CD14-positive monocyte (primary cell): ENCODE results near the gene FBXW10B. TPM values are rescaled to one million over a fixed set of nuclear protein-coding genes. Genes with fewer than 3 reads are reported as not detected.

Experiments used
- DNase-seq, 3 donors: peaks; one replicate each; pipeline ENCODE4 v3.0.0-alpha.2; 2011 to 2022
- H2AFZ ChIP-seq: 2 replicates; pipeline ENCODE4 v1.6.0; 2012; ENCODE audit warnings: mild to moderate bottlenecking, low read depth, low read length, inconsistent platforms; ENCODE audit not compliant: insufficient read depth, poor library complexity, severe bottlenecking
- H3K27ac ChIP-seq, 2 donors: 1 replicate in 1 of 2; 2 replicates in 1 of 2; pipeline ENCODE4 v1.5.1; 2012 to 2013; ENCODE audit warnings: low read length in 2 of 2, control low read depth in 1 of 2, inconsistent platforms in 1 of 2, low read depth in 1 of 2, mild to moderate bottlenecking in 1 of 2
- H3K27me3 ChIP-seq, 2 donors: one replicate each; pipeline versions ENCODE4 v1.6.0 to v1.6.1; 2011 to 2013; ENCODE audit warnings: low read length in 2 of 2; ENCODE audit not compliant: control insufficient read depth in 2 of 2, insufficient read depth in 2 of 2
- H3K36me3 ChIP-seq, 2 donors: replicated peaks in 1 of 2; 1 replicate in 1 of 2; 2 replicates in 1 of 2; pipeline versions ENCODE4 v1.5.1 to v1.6.1; 2012 to 2013; ENCODE audit warnings: low read length in 2 of 2, control low read depth in 1 of 2, inconsistent platforms in 1 of 2, mild to moderate bottlenecking in 1 of 2; ENCODE audit not compliant: insufficient read depth in 2 of 2, control insufficient read depth in 1 of 2
- H3K4me1 ChIP-seq, 2 donors: 1 replicate in 1 of 2; 2 replicates in 1 of 2; pipeline versions ENCODE4 v1.5.1 to v1.6.1; 2012 to 2013; ENCODE audit warnings: low read length in 2 of 2, control low read depth in 1 of 2, inconsistent platforms in 1 of 2, mild to moderate bottlenecking in 1 of 2, moderate library complexity in 1 of 2; ENCODE audit not compliant: insufficient read depth in 2 of 2, control insufficient read depth in 1 of 2
- H3K4me2 ChIP-seq: replicated peaks from 2 replicates; pipeline ENCODE3; 2012; ENCODE audit warnings: low read length, moderate library complexity, mild to moderate bottlenecking; ENCODE audit not compliant: poor library complexity, severe bottlenecking; ENCODE audit errors: extremely low read depth
- H3K4me3 ChIP-seq, 3 experiments: fragments of 200-600 bp in 1 of 3; sonication (generic) in 1 of 3; replicated peaks in 1 of 3; 1 replicate in 2 of 3; 2 replicates in 1 of 3; pipeline ENCODE4 v1.5.1; 2011 to 2013; ENCODE audit warnings: low read length in 3 of 3, mild to moderate bottlenecking in 3 of 3, control low read depth in 2 of 3, low read depth in 2 of 3, inconsistent platforms in 1 of 3, moderate library complexity in 1 of 3
- H3K79me2 ChIP-seq: 2 replicates; pipeline ENCODE4 v1.6.0; 2012; ENCODE audit warnings: mild to moderate bottlenecking, control low read depth, inconsistent platforms, low read length, moderate library complexity; ENCODE audit not compliant: insufficient read depth
- H3K9ac ChIP-seq: 2 replicates; pipeline ENCODE4 v1.6.0; 2017; ENCODE audit warnings: low read length, mild to moderate bottlenecking; ENCODE audit not compliant: insufficient read depth, poor library complexity, severe bottlenecking
- H3K9me3 ChIP-seq, 2 donors: replicated peaks in 1 of 2; 1 replicate in 1 of 2; 2 replicates in 1 of 2; pipeline versions ENCODE4 v1.5.1 to v1.6.1; 2012 to 2013; ENCODE audit warnings: low read length in 2 of 2, control low read depth in 1 of 2; ENCODE audit not compliant: control insufficient read depth in 1 of 2, insufficient read depth in 1 of 2
- H4K20me1 ChIP-seq: 2 replicates; pipeline ENCODE4 v1.6.0; 2012; ENCODE audit warnings: mild to moderate bottlenecking, low read length, control low read depth, moderate library complexity; ENCODE audit not compliant: insufficient read depth
- H3K27ac Mint-ChIP-seq, 7 donors: one replicate each; pipeline ENCODE4 v1.8.0; 2020; ENCODE audit warnings: mild to moderate bottlenecking in 7 of 7, mixed read lengths in 7 of 7, moderate library complexity in 6 of 7, inconsistent platforms in 2 of 7
- H3K27me3 Mint-ChIP-seq, 3 donors: one replicate each; pipeline ENCODE4 v1.8.0; 2021 to 2022; ENCODE audit warnings: low read depth in 3 of 3, mild to moderate bottlenecking in 3 of 3, mixed read lengths in 3 of 3, moderate library complexity in 3 of 3, inconsistent platforms in 1 of 3
- H3K36me3 Mint-ChIP-seq, 2 donors: one replicate each; pipeline ENCODE4 v1.8.0; 2020; ENCODE audit warnings: mixed read lengths in 2 of 2, inconsistent platforms in 1 of 2, mild to moderate bottlenecking in 1 of 2
- H3K4me1 Mint-ChIP-seq: one replicate; pipeline ENCODE4 v1.8.0; 2020; ENCODE audit warnings: mild to moderate bottlenecking, mixed read lengths
- H3K4me3 Mint-ChIP-seq, 2 donors: one replicate each; pipeline ENCODE4 v1.8.0; 2020; ENCODE audit warnings: mild to moderate bottlenecking in 2 of 2, mixed read lengths in 2 of 2, moderate library complexity in 1 of 2
- H3K9me3 Mint-ChIP-seq, 7 donors: one replicate each; pipeline ENCODE4 v1.8.0; 2020 to 2022; ENCODE audit warnings: mixed read lengths in 7 of 7, mild to moderate bottlenecking in 6 of 7, moderate library complexity in 6 of 7, inconsistent platforms in 2 of 7
- WGBS: methylation state at CpG from one replicate; pipeline ENCODE4 v1.1.5; 2013; ENCODE audit warnings: missing lambda C conversion rate; ENCODE audit not compliant: insufficient coverage; 5-methylcytosine and 5-hydroxymethylcytosine counted together
- intact Hi-C, 2 donors: fragments of 100-400 bp; cut with micrococcal nuclease; formaldehyde crosslinking; loops; one replicate each; pipeline versions ENCODE4 v1.15.0 to v1.15.1; 2023
- polyA plus RNA-seq, 3 donors: library from polyadenylated mRNA; depleted of rRNA in 1 of 3; unstranded in 2 of 3; stranded (reverse) in 1 of 3; fragments of 300-500 nt in 2 of 3; fragments of >200 nt in 1 of 3; fragmentation: Illumina TruSeq in 2 of 3; gene quantifications; 1 replicate in 2 of 3; 2 replicates in 1 of 3; pipeline ENCODE4 v1.2.3, GENCODE V29; 2012 to 2021
- TF ChIP-seq, protein P1 (sequence below): fragments of 200-600 bp; IDR thresholded peaks from one replicate; pipeline ENCODE4 v1.8.0; 2022; ENCODE audit warnings: antibody characterized with exemption, mild to moderate bottlenecking

Gene FBXW10B
- polyA plus RNA-seq, 3 donors: 0.09 TPM; not detected in 2

- Mint-ChIP-seq H3K27me3 (no peaks in the 10 kb centered on the region), H3K4me1 (peaks cover 25% of the 10 kb centered on the region), H3K27ac (peak overlapping the region; percentile 79 to 91 (median 88)), H3K4me3 (peak overlapping the region; percentile 79 to 89), H3K9me3 (no peaks in the 10 kb centered on the region), H3K36me3 (no peaks in the 10 kb centered on the region)
- peak overlapping the region; percentile 50 to 81 for H3K27ac ChIP-seq
- no peaks in the 10 kb centered on the region for H3K36me3 ChIP-seq
- H3K4me3 ChIP-seq: peak overlapping the region; percentile 30 to 81 (median 41)
- H3K4me2 ChIP-seq: peak overlapping the region; percentile 99
- no peaks in the 10 kb centered on the region for H3K27me3 ChIP-seq
- no peaks in the 10 kb centered on the region for H3K9me3 ChIP-seq
- H3K9ac ChIP-seq: peak overlapping the region; percentile 69
- TF ChIP-seq, protein P1, sequence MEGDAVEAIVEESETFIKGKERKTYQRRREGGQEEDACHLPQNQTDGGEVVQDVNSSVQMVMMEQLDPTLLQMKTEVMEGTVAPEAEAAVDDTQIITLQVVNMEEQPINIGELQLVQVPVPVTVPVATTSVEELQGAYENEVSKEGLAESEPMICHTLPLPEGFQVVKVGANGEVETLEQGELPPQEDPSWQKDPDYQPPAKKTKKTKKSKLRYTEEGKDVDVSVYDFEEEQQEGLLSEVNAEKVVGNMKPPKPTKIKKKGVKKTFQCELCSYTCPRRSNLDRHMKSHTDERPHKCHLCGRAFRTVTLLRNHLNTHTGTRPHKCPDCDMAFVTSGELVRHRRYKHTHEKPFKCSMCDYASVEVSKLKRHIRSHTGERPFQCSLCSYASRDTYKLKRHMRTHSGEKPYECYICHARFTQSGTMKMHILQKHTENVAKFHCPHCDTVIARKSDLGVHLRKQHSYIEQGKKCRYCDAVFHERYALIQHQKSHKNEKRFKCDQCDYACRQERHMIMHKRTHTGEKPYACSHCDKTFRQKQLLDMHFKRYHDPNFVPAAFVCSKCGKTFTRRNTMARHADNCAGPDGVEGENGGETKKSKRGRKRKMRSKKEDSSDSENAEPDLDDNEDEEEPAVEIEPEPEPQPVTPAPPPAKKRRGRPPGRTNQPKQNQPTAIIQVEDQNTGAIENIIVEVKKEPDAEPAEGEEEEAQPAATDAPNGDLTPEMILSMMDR: no peak
- H3K4me1 ChIP-seq: peaks cover 17 to 25% of the 10 kb centered on the region in 2 donors
- DNase-seq: peak in 2 of 3 donors; percentile 1 to 11
- H4K20me1 ChIP-seq: no peaks in the 10 kb centered on the region
- H3K79me2 ChIP-seq: no peaks in the 10 kb centered on the region
- H2AFZ ChIP-seq: peak overlapping the region; percentile 93
- WGBS: 65% methylated on average over 14 of the region's 14 CpGs
- intact Hi-C loops: no loop called here
Measured at GRCh38 chr17:15650741-15651582, 31.5 kb upstream of the FBXW10B start.

- TF ChIP-seq, protein P1: no peak
- Histone ChIP-seq H3K36me3 (no peaks in the 10 kb centered on the region), H3K9me3 (no peaks in the 10 kb centered on the region), H4K20me1 (no peaks in the 10 kb centered on the region), H3K27me3 (no peaks in the 10 kb centered on the region), H3K4me2 (peak overlapping the region; percentile 99), H2AFZ (no peak overlapping the region), H3K4me3 (peak overlapping the region in 1 of 3 experiments; percentile 81), H3K79me2 (no peaks in the 10 kb centered on the region), H3K4me1 (peaks cover 17 to 25% of the 10 kb centered on the region in 2 donors), H3K27ac (no peak overlapping the region), H3K9ac (no peak overlapping the region)
- no peak overlapping the region for H3K27ac Mint-ChIP-seq
- H3K4me1 Mint-ChIP-seq: peaks cover 27% of the 10 kb centered on the region
- no peaks in the 10 kb centered on the region for H3K9me3 Mint-ChIP-seq
- WGBS: 13% methylated on average over 3 of the region's 6 CpGs
- no peaks in the 10 kb centered on the region for H3K27me3 Mint-ChIP-seq
- DNase-seq: peak in 1 of 3 donors; percentile 47
- intact Hi-C loops: no loop called here
- peak overlapping the region in 1 of 2 donors; percentile 89 for H3K4me3 Mint-ChIP-seq
- H3K36me3 Mint-ChIP-seq: no peaks in the 10 kb centered on the region
Measured at GRCh38 chr17:15649861-15650421, 30.4 kb upstream of the FBXW10B start.
